Measurements from ENCODE around the gene MASP2. TPM values are rescaled to one million over a fixed set of nuclear protein-coding genes. Genes with fewer than 3 reads are reported as not detected.
"Not testable (repeated sequence)": the region's sequence is repeated elsewhere in the genome, so short reads cannot be mapped to it uniquely, and the experiment has no call there.

The MASP2 gene
- total RNA-seq, 1 experiment from 2014 or later = not detected

DNA sequence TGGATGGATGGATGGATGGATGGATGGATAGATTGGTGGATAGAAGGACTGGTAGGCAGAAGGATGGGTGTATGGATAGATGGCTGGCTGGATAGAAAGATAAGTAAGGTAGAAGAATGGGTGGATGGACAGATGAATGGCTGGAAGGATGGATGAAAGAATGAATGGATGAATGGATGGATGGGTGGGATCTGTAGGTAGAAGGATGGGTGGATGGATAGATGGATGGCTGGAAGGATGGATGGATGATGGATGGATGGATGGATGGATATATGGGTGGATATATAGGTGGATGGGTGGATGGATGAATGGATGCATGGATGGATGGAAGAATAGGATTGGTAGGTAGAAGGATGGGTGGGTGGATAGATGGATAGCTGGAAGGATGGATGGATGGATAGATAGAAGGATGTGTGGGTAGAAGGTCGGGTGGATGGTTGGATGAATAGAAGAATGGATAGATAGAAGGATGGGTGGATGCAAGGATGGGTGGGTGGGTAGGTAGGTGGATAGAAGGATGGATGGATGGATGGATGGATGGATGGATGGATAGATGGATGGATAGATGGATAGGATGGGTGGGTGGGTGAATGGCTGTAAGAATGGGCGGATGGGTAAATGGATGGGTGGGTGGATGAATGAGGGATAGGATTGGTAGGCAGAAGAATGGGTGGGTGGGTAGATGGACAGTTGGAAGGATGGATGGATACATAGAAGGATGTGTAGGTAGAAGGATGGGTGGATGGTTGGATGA, 7.5 kb downstream of the MASP2 start:
- Histone ChIP-seq H3K27me3 (replicated peaks) (no peaks in the 10 kb centered on the region; the same call in 1 of the 2 replicates), H3K4me1 (replicated peaks) (no peaks in the 10 kb centered on the region), H3K27ac (no peak overlapping the region), H3K9me3 (replicated peaks) (no peaks in the 10 kb centered on the region), H3K4me3 (no peak overlapping the region), H3K36me3 (no peaks in the 10 kb centered on the region)
- no peak for DNase-seq (ENCODE audit: low read depth in 1 of 2, low spot score in 2 of 2)

DNA sequence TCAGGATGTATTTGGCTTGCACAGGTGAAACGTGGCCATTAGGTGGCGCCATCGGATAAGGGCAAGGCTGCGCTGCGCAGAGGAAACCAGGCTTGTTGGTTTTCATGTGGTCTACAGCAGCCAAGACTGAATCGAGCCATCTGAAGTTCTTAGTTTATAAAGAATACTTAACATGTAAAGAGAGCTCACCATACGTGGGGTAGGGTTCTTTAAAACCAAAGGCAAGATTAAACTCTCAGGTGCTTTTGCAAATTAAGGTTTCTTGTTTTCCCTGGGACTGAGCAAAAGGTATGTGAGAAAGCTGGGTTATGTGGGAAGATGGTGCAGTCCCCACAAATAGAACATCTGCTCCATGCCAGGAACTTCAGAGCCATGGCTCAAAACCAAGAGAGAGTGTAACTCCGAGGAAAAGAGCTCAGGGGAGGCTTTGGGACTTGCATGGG, 9.3 kb downstream of the MASP2 start:
- Histone ChIP-seq H3K9me3 (replicated peaks) (no peaks in the 10 kb centered on the region), H3K27ac (no peak overlapping the region), H3K27me3 (replicated peaks) (no peaks in the 10 kb centered on the region; the same call in 1 of the 2 replicates), H3K36me3 (no peaks in the 10 kb centered on the region), H3K4me3 (no peak overlapping the region), H3K4me1 (replicated peaks) (no peaks in the 10 kb centered on the region)
- DNase-seq (ENCODE audit: low read depth in 1 of 2, low spot score in 2 of 2) = peak; percentile 63 to 82

DNA sequence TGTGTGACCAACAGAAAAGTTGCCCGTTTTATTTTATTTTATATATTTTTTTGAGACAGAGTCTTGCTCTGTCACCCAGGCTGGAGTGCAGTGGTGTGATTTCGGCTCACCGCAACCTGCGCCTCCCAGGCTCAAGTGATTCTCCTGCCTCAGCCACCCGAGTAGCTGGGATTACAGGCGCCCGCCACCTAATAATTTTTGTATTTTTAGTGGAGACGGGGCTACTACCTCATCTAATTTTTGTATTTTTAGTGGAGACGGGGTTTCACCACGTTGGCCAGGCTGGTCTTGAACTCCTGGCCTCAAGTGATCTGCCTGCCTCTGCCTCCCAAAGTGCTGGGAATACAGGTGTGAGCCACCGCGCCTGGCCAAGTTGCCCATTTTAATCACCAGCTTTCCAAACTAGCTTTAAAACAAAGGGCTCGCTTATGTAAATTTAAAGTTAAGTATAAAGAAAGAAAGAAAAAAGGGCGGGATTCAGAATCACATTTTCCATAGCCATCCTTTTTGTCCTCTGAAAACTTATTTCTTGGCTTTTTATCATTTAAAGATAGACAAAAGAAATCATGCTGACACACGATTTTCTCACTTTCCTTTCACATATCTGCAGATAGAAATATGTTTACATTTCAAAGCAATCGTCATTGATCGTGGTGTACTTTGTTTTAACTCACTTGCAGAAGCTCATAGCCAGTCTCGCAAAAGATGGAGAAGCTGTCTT, 9.9 kb downstream of the MASP2 start:
- not testable (repeated sequence) for H3K36me3 ChIP-seq; H3K4me3 ChIP-seq; H3K27me3 ChIP-seq (replicated peaks); H3K9me3 ChIP-seq (replicated peaks); DNase-seq (ENCODE audit: low read depth in 1 of 2, low spot score in 2 of 2); H3K27ac ChIP-seq; H3K4me1 ChIP-seq (replicated peaks)

DNA sequence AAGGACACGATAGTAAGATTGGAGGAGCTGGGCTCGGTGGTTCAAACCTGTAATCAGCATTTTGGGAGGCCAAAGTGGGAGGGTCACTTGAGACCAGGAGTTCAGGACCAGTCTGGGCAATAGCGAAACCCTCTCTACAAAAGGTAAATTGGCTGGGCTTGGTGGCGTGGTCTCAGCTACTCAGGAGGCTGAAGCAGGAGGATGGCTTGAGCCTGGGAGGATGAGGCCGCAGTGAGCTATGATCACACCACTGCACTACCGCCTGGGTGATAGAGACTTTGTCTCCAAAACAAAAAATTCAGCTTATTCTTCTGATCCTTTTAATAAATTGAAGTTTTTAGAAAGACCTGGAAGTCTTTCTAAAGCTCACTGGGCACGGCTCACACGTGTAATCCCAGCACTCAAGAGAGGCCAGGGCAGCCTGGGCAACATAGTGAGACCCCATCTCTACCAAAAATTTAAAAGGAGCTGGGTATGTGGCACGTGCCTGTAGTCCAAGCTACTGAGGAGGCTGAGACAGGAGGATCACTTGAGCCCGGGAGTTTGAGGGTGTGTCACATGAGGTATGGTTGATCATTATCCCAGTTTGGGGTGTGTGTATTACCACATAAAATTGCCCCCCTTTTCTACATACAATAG, 15.3 kb downstream of the MASP2 start:
- no peaks in the 10 kb centered on the region; the same call in 1 of the 2 replicates for H3K27me3 ChIP-seq (replicated peaks)
- H3K4me1 ChIP-seq (replicated peaks) = no peaks in the 10 kb centered on the region
- no peak overlapping the region for H3K27ac ChIP-seq
- H3K4me3 ChIP-seq = no peak overlapping the region
- H3K36me3 ChIP-seq = peaks cover 26% of the 10 kb centered on the region
- no peak for DNase-seq (ENCODE audit: low read depth in 1 of 2, low spot score in 2 of 2)
- no peaks in the 10 kb centered on the region for H3K9me3 ChIP-seq (replicated peaks)

DNA sequence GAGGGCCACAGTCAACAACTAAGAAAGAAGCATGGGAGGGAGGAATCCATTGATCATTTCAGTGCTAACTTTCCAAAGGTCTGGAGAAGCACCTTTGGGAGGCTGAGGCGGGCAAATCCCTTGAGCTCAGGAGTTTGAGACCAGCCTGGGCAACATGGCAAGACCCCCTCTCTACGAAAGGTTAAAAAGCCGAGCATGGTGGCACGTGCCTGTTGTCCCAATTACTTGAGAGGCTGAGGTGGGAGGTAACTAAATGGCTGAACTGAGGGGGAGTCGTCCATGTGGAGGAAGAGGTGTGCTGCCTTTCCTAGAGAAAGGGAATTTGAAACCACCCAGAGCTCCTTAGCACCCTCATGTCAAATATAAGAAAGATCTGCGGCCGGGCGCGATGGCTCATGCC, 16.2 kb downstream of the MASP2 start:
- H3K4me1 ChIP-seq (replicated peaks) = no peaks in the 10 kb centered on the region
- no peak overlapping the region for H3K27ac ChIP-seq
- no peak for DNase-seq (ENCODE audit: low read depth in 1 of 2, low spot score in 2 of 2)
- no peak overlapping the region for H3K4me3 ChIP-seq
- peaks cover 35% of the 10 kb centered on the region for H3K36me3 ChIP-seq
- H3K27me3 ChIP-seq (replicated peaks) = no peaks in the 10 kb centered on the region
- H3K9me3 ChIP-seq (replicated peaks) = no peaks in the 10 kb centered on the region

DNA sequence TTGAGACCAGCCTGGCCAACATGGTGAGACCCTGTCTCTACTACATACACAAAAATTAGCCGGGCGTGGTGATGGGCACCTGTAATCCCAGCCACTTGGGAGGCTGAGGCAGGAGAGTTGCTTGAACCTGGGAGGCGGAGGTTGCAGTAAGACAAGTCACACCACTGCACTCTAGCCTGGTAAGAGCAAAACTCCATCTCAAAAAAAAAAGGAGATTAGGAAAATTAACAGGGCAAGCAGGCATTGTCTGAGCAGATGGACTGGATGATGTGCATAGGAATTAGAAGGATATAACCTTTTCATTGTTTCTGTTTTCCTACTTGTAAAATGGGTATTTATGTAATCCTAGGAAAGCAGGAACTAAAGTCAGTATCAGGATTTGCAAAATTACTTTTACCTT, 19.0 kb downstream of the MASP2 start:
- no peak for DNase-seq (ENCODE audit: low read depth in 1 of 2, low spot score in 2 of 2)
- Histone ChIP-seq H3K27me3 (replicated peaks) (no peaks in the 10 kb centered on the region), H3K4me1 (replicated peaks) (no peaks in the 10 kb centered on the region), H3K36me3 (peaks cover 63% of the 10 kb centered on the region), H3K9me3 (replicated peaks) (no peaks in the 10 kb centered on the region), H3K4me3 (no peak overlapping the region), H3K27ac (no peak overlapping the region)

DNA sequence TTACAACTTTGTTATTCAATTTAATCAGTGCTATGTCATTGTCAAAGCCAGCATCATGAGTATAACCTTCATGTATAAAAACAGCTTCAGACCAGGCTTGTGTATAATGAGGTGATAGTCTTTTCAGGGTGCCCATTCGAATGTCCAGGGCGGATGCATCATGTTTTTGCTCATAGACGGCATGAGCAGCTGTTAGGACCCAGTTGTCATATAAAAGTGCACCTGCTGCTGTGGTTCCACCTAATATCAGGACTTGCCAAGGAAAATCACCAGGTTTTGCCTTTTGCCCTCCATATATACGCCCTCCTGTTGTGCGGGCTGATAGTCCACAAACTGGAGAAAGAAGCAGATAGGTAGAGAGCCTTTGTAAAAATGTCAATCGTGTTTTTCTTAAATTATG, 19.7 kb downstream of the MASP2 start:
- H3K4me1 ChIP-seq (replicated peaks) = no peaks in the 10 kb centered on the region
- H3K36me3 ChIP-seq = peaks cover 70% of the 10 kb centered on the region
- no peak overlapping the region for H3K4me3 ChIP-seq
- H3K27me3 ChIP-seq (replicated peaks) = no peaks in the 10 kb centered on the region
- H3K27ac ChIP-seq = no peak overlapping the region
- no peak for DNase-seq (ENCODE audit: low read depth in 1 of 2, low spot score in 2 of 2)
- no peaks in the 10 kb centered on the region for H3K9me3 ChIP-seq (replicated peaks)

DNA sequence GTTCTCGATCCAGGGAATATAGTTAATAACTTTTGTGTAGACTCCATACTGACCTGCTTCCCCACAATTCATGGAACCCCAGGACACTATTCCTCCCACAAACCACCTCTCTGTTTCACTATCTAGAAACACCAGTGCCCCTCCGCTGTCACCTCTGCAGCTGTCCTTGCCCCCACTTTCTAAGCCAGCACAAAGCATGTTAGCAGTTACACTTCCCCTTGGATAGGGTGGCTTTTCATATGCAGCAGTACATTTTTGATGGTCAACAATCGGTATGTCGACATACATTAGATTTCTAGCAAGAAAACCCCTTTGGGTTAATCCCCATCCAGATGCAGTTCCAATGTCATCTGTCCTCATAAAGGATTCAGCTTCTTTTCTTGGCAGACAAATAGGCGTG, 20.1 kb downstream of the MASP2 start:
- H3K36me3 ChIP-seq = peaks cover 74% of the 10 kb centered on the region

DNA sequence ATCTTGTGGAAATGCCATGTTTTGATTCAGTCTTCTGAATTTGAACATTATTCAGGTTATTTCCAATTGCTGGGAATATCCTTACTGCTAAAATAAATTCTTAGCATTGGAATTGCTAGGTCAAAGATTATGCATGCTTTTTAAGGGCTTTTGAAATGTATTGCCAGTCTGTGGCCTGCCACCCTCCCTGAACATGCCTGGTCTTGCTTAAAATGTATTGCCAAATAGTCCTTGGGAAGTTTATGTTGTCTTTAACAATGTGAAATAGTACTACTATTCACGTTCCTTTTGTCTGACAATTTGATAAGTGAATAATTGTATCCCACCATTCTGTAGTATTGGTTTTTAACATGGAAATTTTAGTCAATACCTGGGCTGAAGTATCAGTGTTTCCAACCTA, 21.0 kb downstream of the MASP2 start:
- no peaks in the 10 kb centered on the region for H3K27me3 ChIP-seq (replicated peaks)
- no peak overlapping the region for H3K27ac ChIP-seq
- no peak for DNase-seq (ENCODE audit: low read depth in 1 of 2, low spot score in 2 of 2)
- H3K9me3 ChIP-seq (replicated peaks) = no peaks in the 10 kb centered on the region
- H3K4me1 ChIP-seq (replicated peaks) = no peaks in the 10 kb centered on the region
- H3K4me3 ChIP-seq = no peak overlapping the region
- peaks cover 83% of the 10 kb centered on the region for H3K36me3 ChIP-seq

More for the DNA sequence above, 20.1 kb downstream of the MASP2 start:
- H3K9me3 ChIP-seq (replicated peaks) = no peaks in the 10 kb centered on the region
- no peak overlapping the region for H3K27ac ChIP-seq
- H3K27me3 ChIP-seq (replicated peaks) = no peaks in the 10 kb centered on the region
- no peaks in the 10 kb centered on the region for H3K4me1 ChIP-seq (replicated peaks)
- DNase-seq (ENCODE audit: low read depth in 1 of 2, low spot score in 2 of 2) = no peak
- no peak overlapping the region for H3K4me3 ChIP-seq

DNA sequence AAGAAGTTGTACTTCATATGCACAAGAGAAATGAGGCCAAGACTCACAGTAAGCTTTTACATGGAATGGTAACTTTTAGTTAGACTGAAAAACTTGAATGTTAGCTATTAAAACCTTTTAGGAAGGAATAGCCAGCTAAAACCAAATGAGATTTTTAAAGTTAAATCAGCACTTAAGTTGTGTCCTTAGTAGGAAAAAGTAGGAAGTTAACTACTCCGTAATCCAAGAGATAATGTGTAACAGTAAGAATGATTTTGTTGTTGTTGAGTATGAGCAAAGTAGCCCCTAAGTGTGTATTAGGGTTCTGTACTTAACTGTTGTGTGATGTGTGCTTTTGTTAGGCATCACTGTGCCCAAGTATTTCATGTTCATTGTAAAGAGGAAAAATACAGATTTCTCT, 21.4 kb downstream of the MASP2 start:
- Histone ChIP-seq H3K9me3 (replicated peaks) (no peaks in the 10 kb centered on the region), H3K4me1 (replicated peaks) (no peaks in the 10 kb centered on the region), H3K27ac (no peak overlapping the region), H3K36me3 (peaks cover 87% of the 10 kb centered on the region), H3K4me3 (no peak overlapping the region), H3K27me3 (replicated peaks) (no peaks in the 10 kb centered on the region)
- DNase-seq (ENCODE audit: low read depth in 1 of 2, low spot score in 2 of 2) = no peak

DNA sequence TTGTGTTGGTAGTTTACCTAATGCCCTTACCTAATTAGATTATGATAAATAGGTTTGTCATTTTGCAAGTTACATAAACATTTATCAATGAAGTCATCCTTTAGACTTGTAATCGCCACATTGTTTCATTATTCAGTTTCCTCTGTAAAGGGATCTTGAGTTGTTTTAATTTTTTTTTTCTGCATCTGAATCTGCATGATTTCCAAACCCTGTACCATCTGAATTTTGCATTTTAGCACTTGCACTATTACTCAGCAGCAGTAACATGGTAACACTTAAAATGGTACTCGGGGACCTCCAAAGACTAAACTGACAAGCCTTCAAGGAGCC, 22.2 kb downstream of the MASP2 start:
- H3K4me3 ChIP-seq = no peak overlapping the region
- no peaks in the 10 kb centered on the region for H3K9me3 ChIP-seq (replicated peaks)
- no peaks in the 10 kb centered on the region for H3K27me3 ChIP-seq (replicated peaks)
- no peak for DNase-seq (ENCODE audit: low read depth in 1 of 2, low spot score in 2 of 2)
- no peaks in the 10 kb centered on the region for H3K4me1 ChIP-seq (replicated peaks)
- no peak overlapping the region for H3K27ac ChIP-seq
- peaks cover 88% of the 10 kb centered on the region for H3K36me3 ChIP-seq

DNA sequence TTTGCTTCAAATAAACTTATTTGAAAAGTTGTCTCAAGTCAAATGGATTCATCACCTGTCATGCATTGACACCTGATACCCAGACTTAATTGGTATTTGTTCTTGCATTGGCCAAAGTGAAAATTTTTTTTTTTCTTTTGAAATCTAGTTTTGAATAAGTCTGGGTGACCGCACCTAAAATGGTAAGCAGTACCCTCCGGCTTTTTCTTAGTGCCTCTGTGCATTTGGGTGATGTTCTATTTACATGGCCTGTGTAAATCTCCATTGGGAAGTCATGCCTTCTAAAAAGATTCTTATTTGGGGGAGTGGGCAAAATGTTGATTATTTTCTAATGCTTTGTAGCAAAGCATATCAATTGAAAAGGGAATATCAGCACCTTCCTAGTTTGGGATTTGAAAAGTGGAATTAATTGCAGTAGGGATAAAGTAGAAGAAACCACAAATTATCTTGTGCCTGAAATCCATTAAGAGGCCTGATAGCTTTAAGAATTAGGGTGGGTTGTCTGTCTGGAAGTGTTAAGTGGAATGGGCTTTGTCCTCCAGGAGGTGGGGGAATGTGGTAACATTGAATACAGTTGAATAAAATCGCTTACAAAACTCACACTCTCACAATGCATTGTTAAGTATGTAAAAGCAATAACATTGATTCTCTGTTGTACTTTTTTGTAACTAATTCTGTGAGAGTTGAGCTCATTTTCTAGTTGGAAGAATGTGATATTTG, 22.7 kb downstream of the MASP2 start:
- H3K36me3 ChIP-seq = peaks cover 91% of the 10 kb centered on the region
- H3K4me3 ChIP-seq = no peak overlapping the region

DNA sequence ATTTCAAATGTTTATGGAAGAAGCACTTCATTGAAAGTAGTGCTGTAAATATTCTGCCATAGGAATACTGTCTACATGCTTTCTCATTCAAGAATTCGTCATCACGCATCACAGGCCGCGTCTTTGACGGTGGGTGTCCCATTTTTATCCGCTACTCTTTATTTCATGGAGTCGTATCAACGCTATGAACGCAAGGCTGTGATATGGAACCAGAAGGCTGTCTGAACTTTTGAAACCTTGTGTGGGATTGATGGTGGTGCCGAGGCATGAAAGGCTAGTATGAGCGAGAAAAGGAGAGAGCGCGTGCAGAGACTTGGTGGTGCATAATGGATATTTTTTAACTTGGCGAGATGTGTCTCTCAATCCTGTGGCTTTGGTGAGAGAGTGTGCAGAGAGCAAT, 23.8 kb downstream of the MASP2 start:
- peaks cover 100% of the 10 kb centered on the region for H3K36me3 ChIP-seq
- no peak overlapping the region for H3K27ac ChIP-seq
- DNase-seq (ENCODE audit: low read depth in 1 of 2, low spot score in 2 of 2) = no peak
- no peaks in the 10 kb centered on the region for H3K27me3 ChIP-seq (replicated peaks)
- H3K9me3 ChIP-seq (replicated peaks) = no peaks in the 10 kb centered on the region
- H3K4me3 ChIP-seq = no peak overlapping the region
- H3K4me1 ChIP-seq (replicated peaks) = no peaks in the 10 kb centered on the region

More for the DNA sequence above, 22.7 kb downstream of the MASP2 start:
- Histone ChIP-seq H3K27ac (no peak overlapping the region), H3K4me1 (replicated peaks) (no peaks in the 10 kb centered on the region), H3K9me3 (replicated peaks) (no peaks in the 10 kb centered on the region), H3K27me3 (replicated peaks) (no peaks in the 10 kb centered on the region)
- no peak for DNase-seq (ENCODE audit: low read depth in 1 of 2, low spot score in 2 of 2)

DNA sequence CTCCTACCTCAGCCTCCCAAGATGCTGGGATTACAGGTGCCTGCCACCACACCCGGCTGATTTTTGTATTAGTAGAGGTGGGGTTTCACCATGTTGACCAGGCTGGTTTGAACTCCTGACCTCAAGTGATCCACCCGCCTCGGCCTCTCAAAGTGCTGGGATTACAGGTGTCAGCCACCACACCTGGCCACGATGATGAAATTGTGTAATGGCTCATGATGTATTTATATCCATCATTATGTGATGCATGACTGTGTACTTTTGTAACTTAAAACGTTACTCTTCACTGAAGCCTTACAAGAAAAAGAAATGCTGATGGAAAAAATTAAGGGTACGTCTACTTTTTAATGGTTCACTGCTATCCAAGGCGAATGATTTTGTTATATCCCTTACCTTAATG, 27.1 kb downstream of the MASP2 start:
- Histone ChIP-seq H3K27me3 (replicated peaks) (no peaks in the 10 kb centered on the region), H3K4me3 (no peak overlapping the region), H3K27ac (no peak overlapping the region), H3K4me1 (replicated peaks) (no peaks in the 10 kb centered on the region), H3K36me3 (peaks cover 100% of the 10 kb centered on the region), H3K9me3 (replicated peaks) (no peaks in the 10 kb centered on the region)
- no peak for DNase-seq (ENCODE audit: low read depth in 1 of 2, low spot score in 2 of 2)
